Measurements from ENCODE around the gene HOMER1. TPM values are rescaled to one million over a fixed set of nuclear protein-coding genes. Genes with fewer than 3 reads are reported as not detected.

HOMER1 gene
- total RNA-seq, 2 experiments from 2014 or later = 2.4 to 3.1 TPM

DNA sequence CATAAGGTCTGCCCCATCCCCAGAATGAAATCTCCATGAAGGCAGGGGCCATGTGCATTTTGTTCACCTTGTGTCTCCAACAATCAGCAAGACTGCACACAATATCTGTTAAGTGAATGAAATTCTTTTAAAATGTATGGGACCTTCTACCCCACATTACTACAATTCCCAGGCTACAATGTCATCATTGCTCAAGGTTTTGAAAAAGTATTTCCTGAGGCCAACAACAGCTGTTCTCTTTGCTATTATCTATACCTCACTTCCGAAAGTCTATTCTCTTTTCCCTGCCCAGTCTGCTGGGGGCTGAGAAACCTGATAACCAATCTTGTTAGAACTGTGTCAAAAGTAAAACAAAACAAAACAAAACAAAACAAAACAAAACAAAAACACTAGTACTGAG lies 29.2 kb downstream of the HOMER1 start:
- Mint-ChIP-seq H3K9me3 (ENCODE audit: insufficient read depth) (no peaks in the 10 kb centered on the region), H3K4me1 (ENCODE audit: low read depth) (no peaks in the 10 kb centered on the region), H3K27ac (no peak overlapping the region), H3K27me3 (ENCODE audit: low read depth) (no peaks in the 10 kb centered on the region), H3K4me3 (no peak overlapping the region), H3K36me3 (ENCODE audit: low read depth) (no peaks in the 10 kb centered on the region)
- ATAC-seq = no peak
- POLR2A ChIA-PET = interaction anchor here (0.5 kb wide), 1 partner anchor 330 kb away, joined by 3 read pairs; no protein-coding TSS in a partner anchor
- no peak for DNase-seq
- CTCF ChIA-PET = interaction anchor here (1.4 kb wide), 1 partner anchor 15 kb away, joined by 3 read pairs; no protein-coding TSS in a partner anchor

DNA sequence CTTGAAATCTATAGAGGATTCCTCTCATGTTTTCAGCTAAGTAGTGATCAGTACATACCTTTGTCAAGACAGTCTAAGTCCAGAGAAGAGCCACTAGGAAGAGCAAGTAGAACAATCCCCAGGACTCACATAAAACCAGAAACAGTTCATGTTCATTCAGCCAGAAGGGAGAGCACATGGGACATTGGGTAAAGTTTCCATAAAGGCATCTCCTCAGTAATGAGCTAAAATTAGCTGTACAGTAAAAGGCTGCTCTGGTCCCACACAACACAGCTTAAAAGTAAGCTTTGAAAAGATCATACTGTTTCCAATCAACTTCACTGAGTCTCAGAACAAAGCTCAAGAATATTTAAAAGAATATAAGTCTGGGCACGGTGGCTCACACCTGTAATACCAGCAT lies 32.4 kb downstream of the HOMER1 start:
- POLR2A ChIA-PET = no interaction called here
- Mint-ChIP-seq H3K27me3 (ENCODE audit: low read depth) (no peaks in the 10 kb centered on the region), H3K4me1 (ENCODE audit: low read depth) (no peaks in the 10 kb centered on the region)

DNA sequence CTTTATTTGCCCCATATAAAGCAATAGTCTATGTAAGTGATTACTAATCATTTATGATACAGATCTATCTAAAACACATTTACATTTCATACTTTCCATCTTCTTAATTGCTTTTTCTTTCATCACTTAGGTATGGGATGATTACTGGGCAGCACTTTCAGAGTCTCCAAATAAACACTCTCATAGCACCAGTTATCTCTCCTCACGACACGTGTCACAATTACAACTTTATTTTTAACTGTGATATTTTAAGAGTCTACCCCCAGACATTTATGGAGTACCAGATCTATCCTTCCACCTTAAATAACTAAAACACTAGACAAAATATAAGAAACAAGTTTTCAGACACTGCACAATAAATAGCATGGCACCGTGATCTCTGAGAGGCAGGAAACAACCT lies 32.9 kb downstream of the HOMER1 start:
- Mint-ChIP-seq H3K9me3 (ENCODE audit: insufficient read depth) (no peaks in the 10 kb centered on the region), H3K4me3 (no peak overlapping the region)
- POLR2A ChIA-PET = no interaction called here

More for the DNA sequence above, 32.4 kb downstream of the HOMER1 start:
- Mint-ChIP-seq H3K9me3 (ENCODE audit: insufficient read depth) (no peaks in the 10 kb centered on the region), H3K36me3 (ENCODE audit: low read depth) (no peaks in the 10 kb centered on the region), H3K4me3 (no peak overlapping the region), H3K27ac (no peak overlapping the region)
- DNase-seq = no peak
- CTCF ChIA-PET = interaction anchor here (0.9 to 1.5 kb wide), 2 partner anchors 16 to 348 kb away, joined by 3 read pairs; no protein-coding TSS in a partner anchor
- no peak for ATAC-seq

DNA sequence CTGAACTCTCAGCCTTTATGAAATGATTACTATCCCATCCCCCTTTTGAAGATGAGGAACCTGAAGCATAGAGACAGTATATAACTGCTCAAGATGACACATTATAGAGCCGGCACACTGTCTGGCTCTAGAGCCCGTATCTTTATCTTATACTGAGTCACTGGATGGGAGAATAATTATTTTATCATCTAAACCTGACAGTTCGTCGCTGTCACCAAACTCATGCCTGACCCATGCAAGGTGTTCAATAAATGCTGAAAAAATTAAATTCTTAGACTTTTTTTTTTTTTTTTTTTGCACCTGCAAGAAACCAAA lies 38.8 kb downstream of the HOMER1 start:
- no peak for DNase-seq
- Mint-ChIP-seq H3K27ac (no peak overlapping the region), H3K9me3 (ENCODE audit: insufficient read depth) (no peaks in the 10 kb centered on the region), H3K4me1 (ENCODE audit: low read depth) (no peaks in the 10 kb centered on the region), H3K36me3 (ENCODE audit: low read depth) (no peaks in the 10 kb centered on the region), H3K27me3 (ENCODE audit: low read depth) (peaks cover 3% of the 10 kb centered on the region), H3K4me3 (no peak overlapping the region)
- CTCF ChIA-PET = no interaction called here
- POLR2A ChIA-PET = no interaction called here
- ATAC-seq = no peak

More for the DNA sequence above, 32.9 kb downstream of the HOMER1 start:
- Mint-ChIP-seq H3K27ac (no peak overlapping the region), H3K4me1 (ENCODE audit: low read depth) (no peaks in the 10 kb centered on the region), H3K36me3 (ENCODE audit: low read depth) (no peaks in the 10 kb centered on the region), H3K27me3 (ENCODE audit: low read depth) (no peaks in the 10 kb centered on the region)
- CTCF ChIA-PET = interaction anchor here (1.5 kb wide), 1 partner anchor 348 kb away, joined by 3 read pairs; no protein-coding TSS in a partner anchor
- no peak for ATAC-seq
- no peak for DNase-seq

DNA sequence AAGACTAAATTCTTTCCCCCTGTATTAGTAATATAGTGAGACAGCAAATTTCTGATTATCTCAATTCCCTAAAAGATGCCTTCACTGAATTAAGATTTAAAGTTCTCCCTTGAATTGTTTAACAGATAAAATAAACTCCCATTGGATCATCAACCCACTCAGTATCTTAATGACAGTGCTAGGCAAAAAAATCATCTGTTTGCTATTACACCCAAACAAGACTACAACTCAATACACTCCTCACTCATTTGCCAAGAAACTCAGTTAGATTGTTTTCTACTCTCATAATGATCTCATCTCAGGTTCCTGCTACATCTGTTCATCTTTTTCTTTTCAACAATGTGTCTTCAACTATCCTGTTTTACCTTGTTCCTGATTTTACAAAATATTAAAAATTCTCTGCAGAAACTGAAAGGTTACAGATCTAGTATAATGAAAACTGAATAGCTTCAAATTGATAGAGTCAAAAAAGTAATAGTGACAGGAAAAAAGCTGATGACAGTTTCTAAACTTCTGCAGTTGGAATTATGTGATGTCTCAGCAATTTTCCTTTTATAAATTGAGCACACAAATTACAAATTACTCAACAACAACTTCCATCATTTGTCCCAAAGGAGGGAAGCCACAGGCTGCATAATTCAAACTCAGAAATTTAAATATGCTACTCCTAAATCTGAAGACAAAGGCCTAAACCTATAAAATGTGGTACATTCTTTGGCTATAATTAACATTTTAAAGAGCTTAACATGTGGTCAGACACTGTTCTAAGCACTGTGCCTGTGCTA lies 39.4 kb downstream of the HOMER1 start:
- no peak overlapping the region for H3K4me3 Mint-ChIP-seq
- CTCF ChIA-PET = interaction anchor here (1.8 kb wide), 1 partner anchor 342 kb away, joined by 5 read pairs; no protein-coding TSS in a partner anchor
- no peaks in the 10 kb centered on the region for H3K9me3 Mint-ChIP-seq (ENCODE audit: insufficient read depth)
- POLR2A ChIA-PET = no interaction called here
- no peaks in the 10 kb centered on the region for H3K4me1 Mint-ChIP-seq (ENCODE audit: low read depth)
- H3K27me3 Mint-ChIP-seq (ENCODE audit: low read depth) = peaks cover 3% of the 10 kb centered on the region
- ATAC-seq (no peak), DNase-seq (no peak)
- H3K27ac Mint-ChIP-seq = no peak overlapping the region
- no peaks in the 10 kb centered on the region for H3K36me3 Mint-ChIP-seq (ENCODE audit: low read depth)

DNA sequence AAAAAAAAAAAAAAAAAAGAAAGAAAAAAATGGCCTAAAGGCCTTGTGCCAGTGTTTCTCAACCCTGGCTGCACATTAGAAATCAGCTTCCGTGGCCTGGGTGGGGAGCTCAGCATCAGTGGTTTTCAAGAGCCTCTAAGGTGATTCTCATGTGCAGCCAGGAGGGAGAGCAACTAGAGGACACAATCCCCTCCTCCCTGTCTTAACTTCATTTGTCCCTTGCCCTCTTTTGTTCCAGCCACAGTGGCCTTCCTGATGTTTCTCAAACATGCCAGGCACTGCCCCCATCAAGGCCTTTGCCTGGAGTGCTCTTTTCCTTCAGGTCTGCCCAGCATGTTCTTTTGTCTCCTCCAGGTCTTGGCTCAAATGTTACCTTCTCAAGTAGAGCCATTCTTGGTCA lies 42.4 kb downstream of the HOMER1 start:
- peaks cover 3% of the 10 kb centered on the region for H3K27me3 Mint-ChIP-seq (ENCODE audit: low read depth)
- CTCF ChIA-PET = interaction anchor here (3.6 kb wide), 1 partner anchor 339 kb away, joined by 30 read pairs; no protein-coding TSS in a partner anchor
- DNase-seq = no peak
- no peaks in the 10 kb centered on the region for H3K4me1 Mint-ChIP-seq (ENCODE audit: low read depth)
- no peaks in the 10 kb centered on the region for H3K36me3 Mint-ChIP-seq (ENCODE audit: low read depth)
- no peak overlapping the region for H3K27ac Mint-ChIP-seq
- H3K9me3 Mint-ChIP-seq (ENCODE audit: insufficient read depth) = no peaks in the 10 kb centered on the region
- no peak overlapping the region for H3K4me3 Mint-ChIP-seq
- ATAC-seq = no peak
- POLR2A ChIA-PET = no interaction called here

DNA sequence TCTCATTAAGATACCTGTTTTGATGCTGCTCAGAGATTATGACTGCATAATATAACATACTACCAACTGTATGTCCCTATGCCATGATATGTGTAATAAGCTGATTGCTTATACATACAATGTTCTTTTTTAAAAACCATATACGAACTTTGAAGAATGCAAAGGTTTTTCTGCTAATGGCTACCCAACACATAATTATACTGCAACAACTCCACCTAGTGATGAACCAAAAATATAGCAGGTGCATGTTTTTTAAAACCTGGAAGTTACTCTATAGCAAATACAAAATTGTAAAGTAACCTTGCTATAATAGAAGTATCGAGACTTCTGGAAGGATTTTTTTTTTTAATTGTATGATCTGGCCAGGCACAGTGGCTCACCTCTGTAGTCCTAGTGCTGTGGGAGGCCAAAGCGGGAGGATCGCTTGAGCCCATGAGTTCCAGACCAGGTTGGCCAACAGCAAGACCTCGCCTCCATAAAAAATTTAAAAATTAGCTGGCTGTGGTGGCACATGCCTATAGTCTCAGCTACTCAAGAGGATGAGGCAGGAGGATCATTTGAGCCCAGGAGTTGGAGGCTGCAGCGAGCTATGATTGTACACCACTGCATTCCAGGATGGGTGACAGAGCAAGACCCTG lies 49.1 kb downstream of the HOMER1 start:
- no peaks in the 10 kb centered on the region for H3K27me3 Mint-ChIP-seq (ENCODE audit: low read depth)
- no peak overlapping the region for H3K4me3 Mint-ChIP-seq
- no peaks in the 10 kb centered on the region for H3K9me3 Mint-ChIP-seq (ENCODE audit: insufficient read depth)
- POLR2A ChIA-PET = no interaction called here
- DNase-seq = no peak
- CTCF ChIA-PET = interaction anchor here (0.6 to 8.9 kb wide), 16 partner anchors 14 to 481 kb away, joined by 3 to 112 read pairs (median 4); partner anchors contain the start of gene HOMER1
- H3K4me1 Mint-ChIP-seq (ENCODE audit: low read depth) = peaks cover 4% of the 10 kb centered on the region
- no peak for ATAC-seq
- no peaks in the 10 kb centered on the region for H3K36me3 Mint-ChIP-seq (ENCODE audit: low read depth)
- H3K27ac Mint-ChIP-seq = no peak overlapping the region

DNA sequence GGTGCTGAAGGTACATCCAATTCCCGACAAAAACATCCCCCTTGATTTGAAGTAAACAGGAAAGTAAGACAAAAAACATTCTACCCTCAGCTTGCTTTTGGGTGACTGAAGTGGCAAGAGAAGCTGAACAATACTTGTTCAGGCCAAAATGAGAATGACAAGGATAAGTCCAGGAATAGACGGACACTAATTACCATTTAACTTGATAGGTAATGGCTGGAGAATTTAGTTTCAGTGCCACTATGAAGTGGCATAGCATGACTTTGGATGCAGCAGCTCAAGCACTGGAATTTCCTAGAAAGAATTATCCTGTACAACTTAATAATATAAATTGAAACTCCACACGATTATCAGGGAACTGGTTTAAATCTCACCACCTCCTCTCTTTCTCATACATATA lies 49.7 kb downstream of the HOMER1 start:
- no peak for DNase-seq
- Mint-ChIP-seq H3K4me1 (ENCODE audit: low read depth) (peaks cover 4% of the 10 kb centered on the region), H3K9me3 (ENCODE audit: insufficient read depth) (no peaks in the 10 kb centered on the region), H3K27me3 (ENCODE audit: low read depth) (no peaks in the 10 kb centered on the region), H3K27ac (no peak overlapping the region), H3K36me3 (ENCODE audit: low read depth) (no peaks in the 10 kb centered on the region), H3K4me3 (no peak overlapping the region)
- ATAC-seq = no peak
- CTCF ChIA-PET = interaction anchor here (0.6 to 8.9 kb wide), 13 partner anchors 14 to 480 kb away, joined by 3 to 112 read pairs (median 4); partner anchors contain the start of gene HOMER1
- POLR2A ChIA-PET = no interaction called here

DNA sequence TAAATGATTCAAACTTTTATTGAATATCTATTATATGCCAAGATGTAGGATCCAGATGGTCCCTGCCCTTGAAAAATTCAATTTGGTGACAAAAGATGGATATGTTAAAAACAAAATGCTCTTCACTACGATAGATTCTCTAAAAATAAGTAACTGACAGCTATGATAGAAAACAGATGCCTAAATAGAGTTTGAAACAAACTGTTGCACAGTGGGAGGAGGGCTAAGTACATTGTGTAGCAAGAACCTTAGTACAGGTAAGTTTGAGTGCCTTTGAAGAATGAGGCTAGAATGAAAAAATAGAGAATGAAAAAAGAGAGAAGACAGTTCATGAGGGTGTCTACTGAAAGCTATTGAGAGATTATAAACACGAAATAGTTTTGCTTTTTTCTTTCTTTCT lies 54.3 kb downstream of the HOMER1 start:
- no peak overlapping the region for H3K27ac Mint-ChIP-seq
- H3K4me1 Mint-ChIP-seq (ENCODE audit: low read depth) = peaks cover 1% of the 10 kb centered on the region
- no peaks in the 10 kb centered on the region for H3K27me3 Mint-ChIP-seq (ENCODE audit: low read depth)
- no peaks in the 10 kb centered on the region for H3K9me3 Mint-ChIP-seq (ENCODE audit: insufficient read depth)
- ATAC-seq (no peak), DNase-seq (no peak)
- H3K4me3 Mint-ChIP-seq = no peak overlapping the region
- ChIA-PET POLR2A (no interaction called here), CTCF (interaction anchor here (1.4 to 8.9 kb wide), 3 partner anchors 327 to 435 kb away, joined by 4 to 112 read pairs (median 5); no protein-coding TSS in a partner anchor)
- no peaks in the 10 kb centered on the region for H3K36me3 Mint-ChIP-seq (ENCODE audit: low read depth)

DNA sequence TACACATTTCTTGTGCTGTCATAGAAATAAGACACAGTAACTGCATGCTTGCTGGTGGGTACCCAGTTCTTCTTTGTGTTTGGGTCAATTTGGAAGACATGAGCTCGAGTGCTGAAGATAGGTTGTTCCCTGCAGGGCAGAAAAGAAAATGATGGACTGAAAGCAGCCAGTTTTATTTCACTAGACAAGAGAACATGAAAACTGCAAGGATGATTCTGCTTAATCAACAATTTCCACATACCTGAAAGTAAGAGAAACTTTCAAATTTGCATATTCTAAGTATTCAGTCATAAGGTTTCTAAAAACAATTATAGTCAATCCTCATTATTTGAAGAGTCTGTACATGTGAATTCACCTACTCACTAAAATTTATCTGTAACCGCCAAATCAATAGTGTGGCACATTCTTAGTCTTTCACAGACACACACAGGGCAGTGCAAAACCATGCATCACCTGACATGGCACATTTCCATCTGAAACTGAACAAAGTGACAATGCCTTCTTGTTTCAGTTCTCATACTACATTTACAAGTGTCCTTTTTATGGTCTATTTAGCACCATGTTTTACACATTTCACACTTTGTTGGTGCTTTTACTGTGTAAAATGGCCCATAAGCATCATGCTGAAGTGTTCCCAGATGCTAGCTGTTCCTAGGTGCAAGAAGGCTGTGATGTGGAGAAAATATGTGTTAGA lies 56.9 kb downstream of the HOMER1 start:
- H3K4me1 Mint-ChIP-seq (ENCODE audit: low read depth) = no peaks in the 10 kb centered on the region
- CTCF ChIA-PET = interaction anchor here (1.2 kb wide), 1 partner anchor 432 kb away, joined by 3 read pairs; no protein-coding TSS in a partner anchor
- POLR2A ChIA-PET = no interaction called here
- no peaks in the 10 kb centered on the region for H3K9me3 Mint-ChIP-seq (ENCODE audit: insufficient read depth)
- H3K4me3 Mint-ChIP-seq = no peak overlapping the region
- ATAC-seq (no peak), DNase-seq (no peak)
- H3K27ac Mint-ChIP-seq = no peak overlapping the region
- H3K36me3 Mint-ChIP-seq (ENCODE audit: low read depth) = no peaks in the 10 kb centered on the region
- no peaks in the 10 kb centered on the region for H3K27me3 Mint-ChIP-seq (ENCODE audit: low read depth)

DNA sequence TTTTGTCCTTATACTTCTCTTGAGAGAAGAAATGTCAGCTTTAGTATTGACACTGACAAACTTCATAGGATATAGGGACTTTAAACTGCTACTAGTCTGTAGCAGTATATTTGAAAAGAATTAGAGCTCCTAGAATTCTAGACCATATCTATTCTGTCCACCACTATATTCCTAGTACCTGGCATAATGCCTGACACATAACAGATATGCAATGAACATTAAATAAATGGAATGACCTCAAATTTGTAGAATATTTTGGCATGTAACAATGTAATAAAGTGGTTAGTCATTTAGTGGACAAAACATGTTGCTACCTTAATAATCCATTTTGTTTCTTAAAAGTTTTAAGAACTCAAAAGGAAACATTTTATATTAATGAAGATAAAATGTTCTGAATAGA lies 57.5 kb downstream of the HOMER1 start:
- POLR2A ChIA-PET = no interaction called here
- Mint-ChIP-seq H3K27ac (no peak overlapping the region), H3K36me3 (ENCODE audit: low read depth) (no peaks in the 10 kb centered on the region), H3K4me3 (no peak overlapping the region), H3K4me1 (ENCODE audit: low read depth) (no peaks in the 10 kb centered on the region), H3K9me3 (ENCODE audit: insufficient read depth) (no peaks in the 10 kb centered on the region), H3K27me3 (ENCODE audit: low read depth) (no peaks in the 10 kb centered on the region)
- ATAC-seq = no peak
- no peak for DNase-seq
- CTCF ChIA-PET = interaction anchor here (1.2 kb wide), 1 partner anchor 432 kb away, joined by 3 read pairs; no protein-coding TSS in a partner anchor

DNA sequence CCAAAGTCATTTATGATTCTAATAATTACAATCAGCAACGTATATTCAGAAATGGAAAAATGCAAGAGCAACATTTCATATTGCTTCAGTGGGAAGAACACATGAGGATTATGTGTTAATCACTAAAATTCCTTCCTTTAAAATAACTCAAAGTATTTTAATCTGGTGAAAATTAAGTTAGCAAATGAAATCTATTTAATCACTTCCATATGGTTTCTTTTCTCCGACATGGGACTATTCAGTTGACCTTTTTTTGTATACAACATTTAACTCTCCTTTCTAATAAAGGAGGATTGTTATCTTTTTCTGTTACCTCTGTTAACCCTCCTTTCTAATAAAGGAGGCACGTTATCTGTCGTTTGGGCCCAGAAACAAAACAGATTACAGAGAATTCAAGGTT lies 59.9 kb downstream of the HOMER1 start:
- no peaks in the 10 kb centered on the region for H3K27me3 Mint-ChIP-seq (ENCODE audit: low read depth)
- CTCF ChIA-PET = no interaction called here

More for the DNA sequence above, 59.9 kb downstream of the HOMER1 start:
- Mint-ChIP-seq H3K9me3 (ENCODE audit: insufficient read depth) (no peaks in the 10 kb centered on the region), H3K27ac (no peak overlapping the region), H3K36me3 (ENCODE audit: low read depth) (no peaks in the 10 kb centered on the region), H3K4me1 (ENCODE audit: low read depth) (no peaks in the 10 kb centered on the region), H3K4me3 (no peak overlapping the region)
- ATAC-seq (no peak), DNase-seq (no peak)
- POLR2A ChIA-PET = no interaction called here

Measured in activated CD8-positive, alpha-beta T cell treated with anti-CD3 and anti-CD28 coated beads, Interleukin-2, amount 10 ng/mL, durations not matched to agents 7 days and 5 days (primary cell).